GM21367 (cell line): ENCODE data around the gene LCN12.
"Not testable (repeated sequence)": the region's sequence is repeated elsewhere in the genome, so short reads cannot be mapped to it uniquely, and the experiment has no call there.

Experiments used
- ATAC-seq: cut with Tn5 transposase; IDR thresholded peaks from one replicate; pipeline ENCODE4 v1.9.1; 2021; ENCODE audit not compliant: unreplicated experiment

The LCN12 gene

DNA sequence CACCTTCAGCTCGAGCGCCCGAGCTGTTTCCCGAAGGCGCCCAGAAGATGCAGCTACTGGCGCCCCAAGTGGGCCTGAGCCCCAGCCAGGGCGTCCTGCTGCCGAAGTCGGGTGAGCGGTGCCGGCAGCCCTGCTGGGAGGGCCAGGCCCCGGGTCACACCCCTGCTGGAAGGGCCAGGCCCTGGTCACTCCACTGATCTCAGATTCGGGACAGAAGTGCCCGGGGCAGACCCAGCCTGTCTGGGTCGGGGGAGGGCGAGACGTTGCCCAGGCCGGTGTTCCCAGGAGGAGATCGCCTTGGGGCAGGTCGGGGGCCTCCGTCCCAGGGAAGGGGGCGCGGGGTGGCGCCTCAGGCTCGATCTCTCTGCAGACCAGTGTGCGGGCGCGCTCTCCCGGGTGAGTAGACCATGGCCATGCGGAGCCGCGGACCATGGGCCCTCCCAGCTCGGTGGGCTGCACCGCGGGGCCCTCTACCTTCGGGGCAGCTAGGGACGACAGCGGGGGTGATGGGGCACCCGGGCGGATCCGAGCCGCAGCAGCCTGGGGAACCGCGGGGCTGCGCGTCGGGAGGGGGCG, 33.0 kb downstream of the LCN12 start:
- ATAC-seq: no peak

DNA sequence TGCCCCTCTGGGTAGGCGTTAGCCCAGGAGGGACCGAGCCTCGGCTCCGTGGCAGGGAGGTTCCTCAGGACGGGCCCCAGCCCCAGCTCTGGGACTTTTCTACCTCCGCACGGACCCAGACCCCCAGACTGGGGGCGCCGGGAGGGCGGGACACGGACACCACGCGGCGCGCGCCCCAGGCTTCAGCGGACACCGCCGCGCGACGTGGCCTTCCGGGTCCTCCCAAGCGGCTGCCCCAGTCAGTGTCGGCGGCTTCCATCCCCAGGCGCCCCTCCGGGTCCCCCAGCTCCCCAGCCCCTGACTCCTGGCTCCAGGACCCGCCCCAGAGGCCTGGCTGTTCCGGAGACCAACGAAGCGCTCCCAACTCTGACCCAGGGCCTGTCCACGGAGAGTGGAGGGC, 33.8 kb downstream of the LCN12 start:
- no peak for ATAC-seq

GRCh38 chr9:136988872-136989271, 36.8 kb downstream of the LCN12 start:
- ATAC-seq: no peak

- ATAC-seq: no peak
Observed at GRCh38 chr9:136990242-136990911, 38.3 kb downstream of the LCN12 start.

DNA sequence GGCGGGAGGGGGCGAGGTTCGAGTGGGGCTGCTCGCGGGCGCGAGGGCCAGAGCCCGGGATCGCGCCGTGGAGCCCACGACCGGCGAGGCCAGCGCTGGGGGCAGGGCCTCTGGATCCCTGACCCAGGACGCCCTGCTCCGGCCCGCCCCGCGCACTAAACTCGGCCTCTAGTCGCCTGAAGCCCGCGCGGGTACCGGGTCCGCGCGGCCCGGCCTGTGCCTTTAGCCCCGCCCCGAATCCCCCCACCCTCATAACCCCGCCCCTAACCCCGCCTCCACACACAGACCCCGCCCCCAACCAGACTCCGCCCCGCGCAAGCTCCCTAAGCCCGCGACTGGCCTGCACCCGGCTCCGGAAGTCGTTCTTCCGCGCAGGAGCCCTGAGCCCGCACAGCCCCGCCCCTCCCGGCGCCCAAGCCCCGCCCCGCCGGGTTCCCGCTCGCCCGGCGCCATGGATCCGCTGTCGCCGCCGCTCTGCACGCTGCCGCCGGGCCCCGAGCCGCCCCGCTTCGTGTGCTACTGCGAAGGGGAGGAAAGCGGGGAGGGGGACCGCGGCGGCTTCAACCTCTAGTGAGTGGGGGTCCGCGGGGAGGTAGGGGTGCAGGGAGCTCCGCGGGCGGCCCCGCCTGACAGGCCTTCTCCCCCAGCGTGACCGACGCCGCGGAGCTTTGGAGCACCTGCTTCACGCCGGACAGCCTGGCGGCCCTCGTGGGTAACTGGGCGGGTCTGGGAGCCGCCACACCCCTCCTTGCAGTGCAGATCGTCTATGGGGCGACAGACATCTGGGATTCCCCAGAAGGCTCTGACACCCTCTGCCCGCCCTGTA, 40.1 kb downstream of the LCN12 start, which contains the start of gene PAXX:
Gene PAXX (plus strand): TSS at position 430 of the 826 bp plus-strand sequence. CDS start 22 bp downstream, at position 452.
- peak; percentile 66 for ATAC-seq

DNA sequence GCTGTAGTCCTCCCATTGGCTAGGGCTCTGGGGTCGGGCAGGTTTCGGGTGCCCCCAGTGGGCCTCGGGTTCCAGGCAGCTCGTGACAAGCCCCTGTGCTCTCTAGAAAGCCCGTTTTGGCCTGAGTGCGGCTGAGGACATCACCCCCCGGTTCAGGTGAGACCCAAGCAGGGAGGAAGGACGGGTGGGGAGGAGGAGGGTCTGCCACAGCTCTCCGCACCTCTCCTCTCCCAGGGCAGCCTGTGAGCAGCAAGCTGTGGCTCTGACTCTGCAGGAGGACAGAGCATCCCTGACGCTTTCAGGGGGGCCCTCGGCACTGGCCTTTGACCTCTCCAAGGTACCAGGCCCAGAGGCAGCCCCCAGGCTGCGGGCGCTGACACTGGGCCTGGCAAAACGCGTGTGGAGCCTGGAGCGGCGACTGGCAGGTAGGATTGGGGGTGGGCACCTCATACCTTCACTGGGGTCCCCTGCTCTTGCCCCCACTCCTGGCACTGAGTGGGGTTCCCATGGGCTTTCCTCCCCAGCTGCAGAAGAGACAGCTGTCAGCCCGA, 40.8 kb downstream of the LCN12 start:
- no peak for ATAC-seq

- no peak for ATAC-seq
Observed at GRCh38 chr9:136994180-136994887, 42.3 kb downstream of the LCN12 start.

- no peak for ATAC-seq
Observed at GRCh38 chr9:136994888-136995230, 42.8 kb downstream of the LCN12 start.

DNA sequence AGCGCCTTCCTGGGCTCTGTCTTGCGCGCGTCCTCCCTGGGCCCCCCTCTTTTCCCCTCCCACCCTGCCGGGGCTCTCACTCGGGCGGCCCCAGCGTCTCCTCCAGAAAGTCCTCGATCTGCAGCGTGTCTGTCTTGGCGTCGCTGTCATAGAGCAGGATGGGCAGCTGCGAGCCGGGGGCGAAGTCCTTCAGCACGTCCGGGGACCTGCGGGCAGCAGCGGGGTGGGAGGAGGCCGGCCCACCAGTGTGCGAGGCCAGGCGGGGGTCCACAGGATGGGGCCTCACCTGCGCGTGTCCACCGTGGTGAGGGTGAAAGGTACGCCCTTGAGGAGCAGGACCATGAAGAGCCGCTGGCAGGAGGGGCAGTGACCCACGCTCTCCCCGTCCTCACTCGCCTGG, 43.3 kb downstream of the LCN12 start:
- no peak for ATAC-seq

- no peak for ATAC-seq
Observed at GRCh38 chr9:136995772-136996311, 43.8 kb downstream of the LCN12 start.

GRCh38 chr9:136996361-136997292, 44.6 kb downstream of the LCN12 start, which contains the start of gene CLIC3:
Gene CLIC3 (minus strand): TSS chr9:136996568. CDS start chr9:136996543, 25 bp downstream.
- ATAC-seq: no peak

DNA sequence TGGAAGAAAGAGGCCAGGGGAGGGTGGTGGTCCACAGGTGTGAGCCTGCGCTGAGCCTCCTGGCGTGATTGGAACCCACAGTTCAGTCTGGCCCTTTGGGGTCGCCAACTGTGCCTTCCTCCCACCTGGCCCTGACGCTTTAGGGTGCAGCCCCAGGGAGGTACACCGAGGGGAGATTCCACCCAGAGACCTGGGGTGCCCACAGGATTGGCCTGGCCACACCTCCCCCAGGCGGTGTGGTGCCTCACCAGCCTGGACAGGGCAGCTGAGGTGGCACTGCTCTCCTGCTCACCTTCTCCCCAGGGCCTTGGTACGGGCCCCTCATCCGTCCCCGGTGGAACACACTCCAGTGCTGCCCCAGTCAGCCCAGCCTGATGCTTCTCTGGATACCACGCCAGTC, 45.3 kb downstream of the LCN12 start:
- no peak for ATAC-seq

DNA sequence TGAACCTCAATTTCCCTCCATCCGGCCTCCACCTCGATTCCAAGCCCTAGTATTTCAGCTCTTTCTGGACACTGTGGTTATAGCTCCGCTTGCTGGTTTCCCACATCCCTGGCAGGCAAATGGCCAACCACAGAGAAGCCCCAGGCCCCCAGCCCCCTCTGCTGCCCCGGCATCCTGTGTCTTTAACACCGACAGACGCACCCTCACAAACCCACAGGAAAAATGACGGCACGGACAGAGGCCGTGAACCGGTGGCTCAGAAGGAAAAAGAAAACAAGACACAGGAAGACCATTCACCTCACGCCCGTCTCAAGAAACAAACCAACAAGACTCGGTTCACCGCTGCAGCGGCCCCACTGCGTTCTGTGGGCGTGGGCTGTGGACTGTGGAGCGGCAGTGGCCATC, 45.8 kb downstream of the LCN12 start:
- no peak for ATAC-seq

DNA sequence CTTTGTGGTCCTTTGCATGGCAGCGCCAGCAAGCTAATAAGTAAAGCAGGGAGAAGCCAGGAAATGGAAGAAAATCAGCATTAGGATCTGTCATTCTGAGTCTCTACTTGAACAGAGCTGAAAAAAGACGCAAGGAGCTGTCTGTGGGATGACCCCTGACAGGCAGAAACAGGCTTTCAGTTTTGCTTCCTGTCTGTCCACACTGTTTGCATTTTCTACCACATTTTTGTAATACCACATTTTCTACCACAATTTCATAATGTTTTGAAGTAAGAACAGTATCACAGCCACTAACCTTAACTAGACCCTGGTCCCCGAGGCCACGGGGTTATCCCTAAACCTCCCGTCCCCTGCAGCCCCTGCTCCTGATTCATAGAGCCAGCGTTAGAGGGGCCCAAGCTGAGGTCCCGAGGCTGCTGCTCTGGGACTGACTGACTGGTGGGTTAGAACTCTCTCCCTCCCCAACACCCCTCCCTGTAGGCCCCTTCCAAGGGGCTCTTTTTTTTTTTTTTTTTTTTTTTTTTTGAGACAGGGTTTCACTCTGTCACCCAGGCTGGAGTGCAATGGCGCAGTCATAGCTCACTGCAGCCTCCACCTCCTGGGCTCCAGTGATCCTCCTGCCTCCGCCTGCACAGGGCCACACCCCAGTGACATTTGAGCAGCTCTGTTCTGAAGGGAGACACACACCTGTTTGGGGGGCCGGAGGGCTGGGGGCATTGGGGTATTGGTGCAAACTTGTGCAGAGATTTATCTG, 48.3 kb downstream of the LCN12 start:
- ATAC-seq: peak; percentile 57

- ATAC-seq: no peak
Observed at GRCh38 chr9:137001857-137002645, 50.0 kb downstream of the LCN12 start.

- no peak for ATAC-seq
Observed at GRCh38 chr9:137002646-137003041, 50.6 kb downstream of the LCN12 start.

DNA sequence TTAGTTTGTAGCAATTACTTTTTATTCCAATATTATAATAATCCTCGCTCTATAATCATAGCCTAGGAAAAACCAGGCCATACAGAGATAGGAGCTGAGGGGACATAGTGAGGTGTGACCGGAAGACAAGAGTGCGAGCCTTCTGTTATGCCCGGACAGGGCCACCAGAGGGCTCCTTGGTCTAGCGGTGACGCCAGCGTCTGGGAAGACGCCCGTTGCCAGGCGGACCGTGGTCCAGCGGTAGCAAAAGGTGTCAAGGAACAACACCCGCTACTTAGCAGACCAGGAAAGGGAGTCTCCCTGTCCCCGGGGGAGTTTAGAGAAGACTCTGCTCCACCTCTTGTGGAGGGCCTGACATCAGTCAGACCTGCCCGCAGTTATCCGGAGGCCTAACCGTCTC, 52.2 kb downstream of the LCN12 start:
- not testable (repeated sequence) for ATAC-seq
